Measurements from ENCODE around the gene ADAM33. TPM values are rescaled to one million over a fixed set of nuclear protein-coding genes. Genes with fewer than 3 reads are reported as not detected.

The ADAM33 gene
- total and polyA plus RNA-seq, 2 of the 13 experiments (the other 11 are each of a cell fraction or from before 2014, with no cell fraction given) = not detected

- TF ChIP-seq TRAFD1 (CRISPR knock-in tag; IDR thresholded peaks at IDR 0.05; ENCODE audit: borderline replicate concordance) = 0 out of 2 replicates have a peak, but pooled peaks have one; percentile 57
- TF ChIP-seq ZNF501 (CRISPR knock-in tag; IDR thresholded peaks at IDR 0.05) = peak; percentile 44; the same call in 1 of the 2 replicates
- TF ChIP-seq ZNF839 (CRISPR knock-in tag; IDR thresholded peaks at IDR 0.05; ENCODE audit: borderline replicate concordance) = no peak
- peak; percentile 40; the same call in 1 of the 2 replicates for TF ChIP-seq ZNF17 (CRISPR knock-in tag; IDR thresholded peaks at IDR 0.05)
- TF ChIP-seq TEAD3 (CRISPR knock-in tag; optimal IDR thresholded peaks at IDR 0.05; ENCODE audit: borderline replicate concordance) = peak; percentile 37
- TF ChIP-seq SMAD3 (CRISPR knock-in tag; IDR thresholded peaks at IDR 0.05) = peak; percentile 73; the same call in 1 of the 2 replicates
- peak; percentile 66; the same call in 1 of the 2 replicates for TF ChIP-seq DNMT3B (CRISPR knock-in tag; conservative IDR thresholded peaks at IDR 0.05)
- TF ChIP-seq ZNF784 (CRISPR knock-in tag; IDR thresholded peaks at IDR 0.05; ENCODE audit: borderline replicate concordance) = 0 out of 2 replicates have a peak, but pooled peaks have one; percentile 48
- TF ChIP-seq XRCC5 (optimal IDR thresholded peaks at IDR 0.05; ENCODE audit: low read length) = peak; percentile 86
- TF ChIP-seq TSC22D2 (CRISPR knock-in tag; IDR thresholded peaks at IDR 0.05; ENCODE audit: borderline replicate concordance) = peak; percentile 75; the same call in 1 of the 2 replicates
- 0 out of 2 replicates have a peak, but pooled peaks have one; percentile 56 for TF ChIP-seq KDM3A (CRISPR knock-in tag; IDR thresholded peaks at IDR 0.05; ENCODE audit: low read depth)
- 0 out of 2 replicates have a peak, but pooled peaks have one; percentile 15 for TF ChIP-seq HOXA3 (CRISPR knock-in tag; IDR thresholded peaks at IDR 0.05)
- peak; percentile 51; the same call in 1 of the 2 replicates for TF ChIP-seq GABPB1 (CRISPR knock-in tag; IDR thresholded peaks at IDR 0.05)
- TF ChIP-seq KDM4B (CRISPR knock-in tag; IDR thresholded peaks at IDR 0.05) = peak; percentile 73; the same call in 1 of the 2 replicates
- peak; percentile 67; the same call in 1 of the 2 replicates for TF ChIP-seq SMC3 (IDR thresholded peaks at IDR 0.05; ENCODE audit: low read length)
- no peak for TF ChIP-seq ELK4 (CRISPR knock-in tag; IDR thresholded peaks at IDR 0.05; ENCODE audit: borderline replicate concordance)
- 0 out of 2 replicates have a peak, but pooled peaks have one; percentile 58 for TF ChIP-seq ZBTB25 (CRISPR knock-in tag; IDR thresholded peaks at IDR 0.05)
- TF ChIP-seq MXD3 (CRISPR knock-in tag; IDR thresholded peaks at IDR 0.05) = peak; percentile 81
- 0 out of 2 replicates have a peak, but pooled peaks have one; percentile 20 for TF ChIP-seq ZMYM4 (CRISPR knock-in tag; IDR thresholded peaks at IDR 0.05)
- TF ChIP-seq NFKB2 (CRISPR knock-in tag; IDR thresholded peaks at IDR 0.05; ENCODE audit: borderline replicate concordance) = peak; percentile 53; the same call in 1 of the 2 replicates
- no peak for TF ChIP-seq TBX3 (IDR thresholded peaks at IDR 0.05; ENCODE audit: borderline replicate concordance)
- no peak for TF ChIP-seq SRSF4 (IDR thresholded peaks at IDR 0.05; ENCODE audit: low read depth, low read length, poor library complexity, severe bottlenecking)
Observed at GRCh38 chr20:3710703-3711483, 29.1 kb upstream of the ADAM33 start (continued).
